ENCODE data around the gene HSPB8.
"Not testable (repeated sequence)": the region's sequence is repeated elsewhere in the genome, so short reads cannot be mapped to it uniquely, and the experiment has no call there.

Gene HSPB8

GRCh38 chr12:119206348-119207062 lies 27.8 kb downstream of the HSPB8 start:
- DNase-seq (ENCODE audit: low read depth), result no peak

- DNase-seq (ENCODE audit: low read depth), result no peak
Measured at GRCh38 chr12:119207063-119207560, 28.4 kb downstream of the HSPB8 start.

GRCh38 chr12:119208626-119209061 lies 29.9 kb downstream of the HSPB8 start:
- DNase-seq (ENCODE audit: low read depth), result peak; percentile 83

GRCh38 chr12:119211884-119212283 lies 33.2 kb downstream of the HSPB8 start:
- DNase-seq (ENCODE audit: low read depth), result no peak

- no peak for DNase-seq (ENCODE audit: low read depth)
Measured at GRCh38 chr12:119216084-119216483, 37.4 kb downstream of the HSPB8 start.

- not testable (repeated sequence) for DNase-seq (ENCODE audit: low read depth)
Measured at GRCh38 chr12:119218875-119219274, 40.1 kb downstream of the HSPB8 start.

GRCh38 chr12:119222222-119222951 lies 43.7 kb downstream of the HSPB8 start:
- DNase-seq (ENCODE audit: low read depth), result no peak

- DNase-seq (ENCODE audit: low read depth), result no peak
Measured at GRCh38 chr12:119225454-119225853, 46.7 kb downstream of the HSPB8 start.

GRCh38 chr12:119227292-119227691 lies 48.6 kb downstream of the HSPB8 start:
- no peak for DNase-seq (ENCODE audit: low read depth)

- no peak for DNase-seq (ENCODE audit: low read depth)
Measured at GRCh38 chr12:119229205-119229604, 50.5 kb downstream of the HSPB8 start.

GRCh38 chr12:119229837-119230236 lies 51.1 kb downstream of the HSPB8 start:
- peak; percentile 4 for DNase-seq (ENCODE audit: low read depth)

- no peak for DNase-seq (ENCODE audit: low read depth)
Measured at GRCh38 chr12:119230807-119231206, 52.1 kb downstream of the HSPB8 start.

- DNase-seq (ENCODE audit: low read depth), result no peak
Measured at GRCh38 chr12:119231774-119232173, 53.0 kb downstream of the HSPB8 start.

GRCh38 chr12:119235197-119235751 lies 56.5 kb downstream of the HSPB8 start:
- no peak for DNase-seq (ENCODE audit: low read depth)

- DNase-seq (ENCODE audit: low read depth), result no peak
Measured at GRCh38 chr12:119236372-119236771, 57.6 kb downstream of the HSPB8 start.

- no peak for DNase-seq (ENCODE audit: low read depth)
Measured at GRCh38 chr12:119239040-119239439, 60.3 kb downstream of the HSPB8 start.

- no peak for DNase-seq (ENCODE audit: low read depth)
Measured at GRCh38 chr12:119241049-119241448, 62.3 kb downstream of the HSPB8 start.

GRCh38 chr12:119241580-119242169 lies 62.9 kb downstream of the HSPB8 start:
- no peak for DNase-seq (ENCODE audit: low read depth)
